GM21717 (cell line): Measurements from ENCODE around the gene MAPK1.
A peak's percentile ranks its signal among the peaks of the same experiment; 100 is the strongest.
"Not testable (repeated sequence)": the region's sequence is repeated elsewhere in the genome, so short reads cannot be mapped to it uniquely, and the experiment has no call there.

Experiments
- ATAC-seq: cut with Tn5 transposase; IDR thresholded peaks from one replicate; pipeline ENCODE4 v1.9.1; 2021; ENCODE audit warnings: mild to moderate bottlenecking, moderate library complexity; ENCODE audit not compliant: unreplicated experiment

Gene MAPK1

DNA sequence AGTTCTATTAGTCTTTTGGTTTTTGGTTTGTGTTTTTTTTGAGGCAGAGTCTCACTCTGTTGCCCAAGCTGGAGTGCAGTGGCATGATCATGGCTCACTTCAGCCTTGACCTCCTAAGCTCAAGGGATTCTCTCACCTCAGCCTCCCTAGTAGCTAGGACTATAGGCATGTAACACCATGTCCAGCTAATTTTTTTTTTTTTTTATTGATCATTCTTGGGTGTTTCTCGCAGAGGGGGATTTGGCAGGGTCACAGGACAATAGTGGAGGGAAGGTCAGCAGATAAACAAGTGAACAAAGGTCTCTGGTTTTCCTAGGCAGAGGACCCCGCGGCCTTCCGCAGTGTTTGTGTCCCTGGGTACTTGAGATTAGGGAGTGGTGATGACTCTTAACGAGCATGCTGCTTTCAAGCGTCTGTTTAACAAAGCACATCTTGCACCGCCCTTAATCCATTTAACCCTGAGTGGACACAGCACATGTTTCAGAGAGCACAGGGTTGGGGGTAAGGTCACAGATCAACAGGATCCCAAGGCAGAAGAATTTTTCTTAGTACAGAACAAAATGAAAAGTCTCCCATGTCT lies 15.4 kb upstream of the MAPK1 start:
- not testable (repeated sequence) for ATAC-seq

GRCh38 chr22:21881841-21882753 lies 14.7 kb upstream of the MAPK1 start:
- ATAC-seq: no peak

- no peak for ATAC-seq
These were observed 9.2 kb upstream of the MAPK1 start for GRCh38 chr22:21876486-21877176.

- not testable (repeated sequence) for ATAC-seq
These were observed 7.5 kb upstream of the MAPK1 start for GRCh38 chr22:21874953-21875352.

DNA sequence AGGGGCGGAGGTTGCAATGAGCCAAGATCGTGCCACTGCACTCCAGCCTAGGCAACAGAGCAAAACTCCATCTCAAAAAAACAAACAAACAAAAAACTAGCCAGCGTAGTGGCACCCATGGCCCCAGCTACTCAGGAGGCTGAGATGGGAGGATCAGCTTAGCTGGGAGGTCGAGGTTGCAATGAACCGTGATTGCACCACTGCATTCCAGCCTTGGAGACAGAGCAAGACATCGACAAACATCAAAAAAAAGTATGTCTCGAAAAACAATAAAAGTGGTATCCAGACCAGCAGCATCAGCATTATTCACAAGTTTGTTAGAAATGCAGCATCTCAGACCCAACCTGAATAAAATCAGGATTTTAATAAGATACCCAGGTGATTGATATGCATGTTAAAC lies 6.2 kb upstream of the MAPK1 start:
- ATAC-seq: no peak

DNA sequence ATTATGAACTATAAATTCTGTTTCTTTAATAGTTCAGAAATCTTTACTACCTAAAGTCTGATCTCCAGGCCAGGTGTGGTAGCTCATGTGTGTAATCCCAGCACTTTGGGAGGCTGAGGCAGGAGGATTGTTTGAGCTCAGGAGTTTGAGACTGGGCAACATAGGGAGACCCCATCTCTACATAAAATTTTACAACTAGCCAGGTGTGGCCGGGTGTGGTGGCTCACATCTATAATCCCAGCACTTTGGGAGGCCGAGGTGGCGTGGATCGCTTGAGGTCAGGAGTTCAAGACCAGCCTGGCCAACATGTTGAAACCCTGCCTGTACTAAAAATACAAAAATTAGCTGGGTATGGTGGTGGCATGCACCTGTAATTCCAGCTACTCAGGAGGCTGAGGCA lies 5.3 kb upstream of the MAPK1 start:
- not testable (repeated sequence) for ATAC-seq

DNA sequence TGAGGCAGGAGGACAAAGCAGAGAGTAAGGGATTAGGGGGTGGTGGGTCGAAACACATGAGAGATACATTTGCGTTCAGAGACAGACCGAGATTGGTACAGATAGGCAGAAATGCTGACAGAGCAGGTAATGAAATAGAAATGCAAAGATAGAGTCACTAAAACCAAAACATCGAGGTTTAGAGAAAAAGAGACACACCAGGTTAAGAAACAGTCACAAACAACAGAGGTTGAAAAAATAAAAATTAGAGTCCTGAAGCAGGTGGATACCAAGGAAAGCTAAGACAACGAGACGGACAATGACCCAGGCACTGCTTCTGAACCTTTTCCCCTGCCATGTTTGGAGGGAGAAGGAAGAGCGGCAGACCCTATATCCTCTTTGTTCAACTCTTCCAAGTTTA lies 1.2 kb upstream of the MAPK1 start:
- ATAC-seq: no peak

DNA sequence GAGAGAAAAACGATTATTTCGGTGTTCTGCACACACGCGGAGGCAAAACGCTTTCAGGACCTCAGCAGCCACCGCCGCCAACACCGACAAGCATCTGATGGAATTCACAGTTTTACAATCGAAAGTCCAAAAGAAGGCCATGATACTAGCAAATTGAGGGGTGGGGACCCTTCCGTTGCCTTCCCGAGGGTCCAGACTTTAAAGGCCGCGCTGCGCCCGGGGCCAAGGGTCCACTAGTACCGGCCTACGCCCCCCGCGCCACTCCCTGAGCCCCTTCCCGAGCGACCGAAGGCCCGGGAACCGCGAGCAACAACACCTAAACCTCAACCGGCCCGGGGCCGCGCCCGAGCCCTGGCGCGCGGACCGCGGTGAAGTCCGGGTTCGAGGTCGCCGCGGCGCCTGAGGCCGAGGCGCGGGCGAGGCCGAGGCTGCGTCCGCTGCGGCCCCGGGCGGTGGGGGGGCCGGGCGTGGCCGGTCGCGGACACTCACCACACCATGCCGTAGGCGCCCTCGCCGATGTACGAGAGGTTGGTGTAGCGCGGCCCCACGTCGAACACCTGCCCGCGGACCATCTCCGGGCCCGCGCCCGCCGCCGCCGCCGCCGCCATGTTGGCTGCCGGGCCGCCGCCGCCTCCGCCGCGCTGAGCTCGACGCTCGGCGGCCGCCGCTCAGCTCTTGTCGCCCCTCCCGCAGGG lies 465 bp downstream of the MAPK1 start:
- ATAC-seq: peak; percentile 31

GRCh38 chr22:21865041-21865440 lies 2.4 kb downstream of the MAPK1 start:
- no peak for ATAC-seq

GRCh38 chr22:21862386-21863245 lies 4.8 kb downstream of the MAPK1 start:
- no peak for ATAC-seq

DNA sequence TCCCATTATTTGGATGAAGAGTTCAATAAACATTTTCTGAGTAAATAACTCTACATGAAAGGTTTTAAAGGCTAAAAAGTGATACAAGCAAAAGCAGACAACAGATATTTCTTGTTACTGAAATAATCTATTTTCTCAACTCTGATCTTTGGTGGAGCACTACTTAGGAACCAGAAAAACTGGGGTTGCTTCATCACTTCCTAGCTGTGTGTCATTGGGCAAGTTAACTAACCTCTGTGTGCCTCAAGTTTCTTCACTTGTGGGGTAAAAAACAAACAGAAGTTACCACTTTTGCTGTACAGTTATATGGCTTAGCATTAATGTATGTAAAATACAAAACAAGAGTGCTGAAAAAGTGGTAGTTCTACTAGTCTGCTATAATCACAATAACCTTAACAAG lies 5.6 kb downstream of the MAPK1 start:
- ATAC-seq: no peak

DNA sequence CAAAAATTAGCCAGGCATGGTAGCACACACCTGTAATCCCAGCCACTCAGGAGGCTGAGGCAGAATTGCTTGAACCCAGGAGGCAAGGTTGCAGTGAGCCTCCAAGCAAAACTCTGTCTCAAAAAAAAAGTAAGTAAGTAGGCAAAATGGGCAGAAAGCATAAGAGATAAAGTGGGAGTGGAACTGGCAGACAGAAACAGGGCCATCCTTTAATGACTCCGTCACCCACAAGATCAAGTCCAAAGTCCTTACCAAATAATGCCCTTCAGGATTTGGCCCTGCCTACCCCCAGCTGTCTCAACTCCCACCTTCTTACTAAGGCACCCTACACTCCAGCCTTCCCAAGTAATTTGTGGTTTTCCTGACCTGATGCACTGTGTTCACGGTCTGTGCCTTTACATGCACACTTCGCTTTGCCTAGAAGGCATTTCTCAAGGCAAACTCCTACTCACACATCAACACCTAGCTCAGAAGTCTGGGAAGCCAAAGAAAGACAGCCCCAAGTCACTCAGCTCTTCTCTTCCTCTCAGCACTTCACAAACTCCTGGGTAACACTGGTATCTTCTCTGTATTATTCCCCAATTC lies 6.1 kb downstream of the MAPK1 start:
- ATAC-seq: no peak

DNA sequence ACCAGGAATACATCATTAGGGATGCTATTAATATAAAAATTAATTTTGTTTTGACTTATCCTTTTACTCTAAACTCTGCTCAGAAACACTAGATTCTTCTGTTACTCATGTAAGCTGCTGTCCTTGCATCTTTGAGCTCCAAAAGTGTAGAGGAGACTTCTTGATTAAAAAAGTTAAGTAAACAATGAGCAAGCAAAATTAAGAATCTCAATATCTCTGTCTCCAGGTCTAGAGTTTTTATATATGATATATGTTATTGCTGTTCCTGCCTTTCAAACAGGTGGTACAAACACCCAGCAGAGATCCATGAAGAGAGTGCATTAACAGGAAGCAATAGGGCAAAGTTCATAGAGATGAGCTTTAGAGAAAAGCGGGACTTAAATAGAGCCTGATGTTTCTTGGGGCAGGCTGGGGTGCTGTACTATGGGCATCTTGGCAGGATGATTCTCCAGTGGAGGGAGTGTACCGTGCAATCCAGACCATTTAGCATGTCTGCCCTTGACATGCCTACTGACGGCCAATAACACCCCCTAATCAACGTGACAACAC lies 6.9 kb downstream of the MAPK1 start:
- ATAC-seq: no peak

GRCh38 chr22:21858025-21858764 lies 9.2 kb downstream of the MAPK1 start:
- ATAC-seq: no peak

GRCh38 chr22:21857481-21857914 lies 9.9 kb downstream of the MAPK1 start:
- ATAC-seq: no peak

DNA sequence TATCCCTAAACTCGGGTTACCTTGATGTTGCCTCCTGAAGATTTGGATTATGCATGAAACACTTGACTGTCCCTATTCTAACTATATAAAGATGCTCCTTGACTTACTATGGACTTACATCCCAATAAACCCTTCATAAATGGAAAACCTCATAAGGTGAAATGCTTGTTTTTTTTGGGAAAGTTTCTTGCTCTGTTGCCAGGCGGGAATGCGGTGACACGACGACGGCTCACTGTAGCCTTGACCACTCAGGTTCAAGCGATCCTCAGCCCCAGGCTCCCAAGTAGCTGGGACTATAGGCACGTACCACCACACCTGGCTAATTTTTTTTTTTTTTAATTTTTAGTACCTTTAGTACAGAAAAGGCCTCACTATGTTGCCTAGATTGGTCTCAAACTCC lies 10.6 kb downstream of the MAPK1 start:
- ATAC-seq: no peak

DNA sequence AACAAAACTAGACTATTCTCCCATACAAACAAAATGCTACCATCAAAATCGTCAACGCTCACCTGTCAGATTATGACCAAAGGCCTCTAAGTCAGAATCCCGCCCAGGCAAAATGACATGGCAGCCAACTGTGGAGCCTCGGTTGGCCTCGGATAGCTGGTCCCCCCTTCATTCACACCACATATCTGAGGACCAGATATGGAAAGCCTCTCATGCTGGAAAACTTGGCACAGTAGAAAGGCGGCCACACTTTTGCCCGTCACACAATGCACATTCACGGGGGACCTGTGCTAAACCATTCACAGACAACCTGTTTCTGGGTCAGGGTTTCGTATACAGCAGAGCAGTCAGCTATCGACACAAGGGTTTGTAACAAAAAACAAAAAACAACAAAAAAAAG lies 11.2 kb downstream of the MAPK1 start:
- no peak for ATAC-seq

DNA sequence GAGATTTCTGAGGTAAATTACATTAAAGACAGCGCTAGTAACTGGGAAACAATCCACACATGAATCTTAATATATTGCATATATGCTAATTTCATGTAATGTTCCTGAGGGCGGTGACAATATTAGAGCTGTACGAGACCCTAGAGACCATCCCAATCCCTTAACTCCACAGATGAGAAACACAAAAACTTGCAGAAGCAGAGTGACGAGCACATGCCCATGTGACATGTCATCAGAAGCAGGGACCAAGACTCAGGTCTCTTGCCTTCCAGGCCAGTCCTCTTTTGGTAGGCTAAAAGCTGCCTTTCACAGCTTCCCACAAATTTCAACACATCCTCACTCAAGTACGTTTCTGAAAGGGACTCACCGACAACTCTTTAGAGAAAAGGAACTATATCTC lies 11.8 kb downstream of the MAPK1 start:
- ATAC-seq: no peak

GRCh38 chr22:21850660-21851059 lies 16.8 kb downstream of the MAPK1 start:
- ATAC-seq: no peak
